ENCODE results near the gene METRN.
A peak's percentile ranks its signal among the peaks of the same experiment; 100 is the strongest.

DNA sequence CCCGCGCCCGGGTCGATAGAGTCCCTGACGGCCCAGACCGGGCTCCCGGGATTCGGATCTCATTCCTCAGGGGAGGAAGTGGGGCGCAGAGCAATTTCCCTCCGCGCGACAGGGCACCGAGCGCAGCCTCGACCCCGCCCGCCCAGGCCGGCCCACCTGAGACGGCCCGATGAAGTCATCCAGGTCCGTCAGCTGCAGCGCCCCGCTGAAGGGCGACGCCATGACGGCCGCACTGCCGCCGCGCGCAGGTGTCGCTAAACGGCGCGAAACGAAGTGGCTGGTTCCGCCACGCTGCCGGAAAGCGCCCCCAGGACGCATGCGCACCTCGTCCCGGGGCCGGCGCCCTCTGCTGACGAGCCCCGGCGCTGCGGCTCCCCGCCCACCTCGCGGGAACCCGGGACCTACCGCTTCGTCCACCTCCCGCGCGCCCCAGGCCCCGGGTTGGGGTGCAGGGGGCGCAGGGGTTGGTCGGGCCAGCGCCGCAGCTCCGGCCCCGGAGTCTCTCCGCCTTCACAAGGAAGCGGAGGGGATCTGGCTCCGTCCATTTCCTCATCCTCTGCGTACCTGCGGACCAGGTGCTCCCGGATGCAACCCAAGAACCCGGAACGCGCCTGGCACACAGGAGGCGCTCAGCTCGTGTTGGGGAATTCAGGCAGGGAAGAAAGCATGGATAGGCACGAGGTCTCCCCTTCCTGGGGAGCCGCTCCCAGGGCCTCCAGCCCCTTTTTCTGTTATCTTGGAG, 26.0 kb downstream of the METRN start, which contains the start of gene CIAO3:
- peak; percentile 65; the same call in 1 of the 2 replicates for TF ChIP-seq POLR2AphosphoS5 (IDR thresholded peaks at IDR 0.05; ENCODE audit: low read depth, low read length)
- peak; percentile 76; the same call in 1 of the 2 replicates for TF ChIP-seq POLR2A (IDR thresholded peaks at IDR 0.05; ENCODE audit: low read depth, low read length)
- peak; percentile 80 for TF ChIP-seq TAF1 (IDR thresholded peaks at IDR 0.05; ENCODE audit: borderline replicate concordance, low read depth, low read length)

All from GM12892 (cell line).